BJ (cell line): ENCODE data around the gene ADARB1. TPM values are rescaled to one million over a fixed set of nuclear protein-coding genes. Genes with fewer than 3 reads are reported as not detected.

ENCODE experiments used
- CTCF ChIA-PET: fragments of 350-600 bp; formaldehyde crosslinking; extraction: SDS; loops from one replicate; lab custom pipeline; 2021; ENCODE audit warnings: antibody characterized with exemption, inconsistent platforms; lab: Yijun Ruan, JAX
- POLR2A ChIA-PET: fragments of 300-600 bp; sonication (Branson Sonifier 250); formaldehyde crosslinking; extraction: SDS; loops from one replicate; lab custom pipeline; 2021; ENCODE audit warnings: antibody characterized with exemption; lab: Charles Lee
- DNase-seq: peaks from one replicate; pipeline ENCODE4 v3.0.0-alpha.2; 2011; ENCODE audit warnings: low read depth
- H3K27me3 ChIP-seq: 2 replicates; pipeline ENCODE4 v1.6.0; 2011; ENCODE audit warnings: low read length; ENCODE audit not compliant: control insufficient read depth, insufficient read depth
- H3K36me3 ChIP-seq: 2 replicates; pipeline ENCODE4 v1.5.1; 2011; ENCODE audit warnings: low read length; ENCODE audit not compliant: control insufficient read depth, insufficient read depth
- H3K4me3 ChIP-seq: 2 replicates; pipeline ENCODE4 v1.5.1; 2011; ENCODE audit warnings: low read depth, mild to moderate bottlenecking, control low read depth, low read length
- CTCF ChIP-seq: IDR thresholded peaks from 2 replicates; pipeline ENCODE4 v1.5.1; 2011; ENCODE audit warnings: low read depth, mild to moderate bottlenecking, control low read depth, inconsistent platforms, low read length, moderate library complexity; ENCODE audit not compliant: insufficient read depth
- polyA plus RNA-seq: library from polyadenylated mRNA; depleted of rRNA; stranded (reverse); fragments of >200 nt; gene quantifications from 2 replicates; pipeline ENCODE4 v1.2.3, GENCODE V29; 2011

The ADARB1 gene
- polyA plus RNA-seq, 1 experiment, result 10.9 TPM

GRCh38 chr21:45126204-45126626 lies 51.8 kb downstream of the ADARB1 start:
- no peak for TF ChIP-seq CTCF
- ChIA-PET POLR2A (no interaction called here), CTCF (interaction anchor here (1.3 to 8.2 kb wide), 4 partner anchors 10 to 179 kb away, joined by 3 to 155 read pairs (median 21); no protein-coding TSS in a partner anchor)
- Histone ChIP-seq H3K4me3 (no peak overlapping the region), H3K36me3 (no peaks in the 10 kb centered on the region; the same call in 1 of the 2 replicates), H3K27me3 (no peaks in the 10 kb centered on the region)
- DNase-seq, result no peak

DNA sequence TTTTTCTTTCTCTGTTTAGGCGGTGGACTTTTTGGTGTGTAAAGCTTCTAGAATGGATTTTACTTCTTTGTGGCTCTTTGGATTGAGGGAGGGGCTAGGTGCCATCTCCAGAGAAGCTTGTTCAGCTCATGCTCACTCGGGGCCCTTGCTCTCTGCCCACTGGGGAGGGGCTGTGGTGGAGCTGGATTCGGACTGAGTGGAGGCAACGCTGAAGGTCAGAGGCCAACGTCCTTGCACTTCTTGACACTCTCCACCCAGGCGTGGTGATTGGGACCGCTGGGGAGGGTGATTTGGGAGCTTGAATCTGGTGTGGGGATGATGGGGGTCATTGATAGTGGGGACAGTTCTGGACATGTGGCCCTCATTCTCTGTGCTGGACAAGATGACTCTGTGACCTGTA lies 52.6 kb downstream of the ADARB1 start:
- H3K27me3 ChIP-seq, result no peaks in the 10 kb centered on the region
- H3K36me3 ChIP-seq, result no peaks in the 10 kb centered on the region; the same call in 1 of the 2 replicates
- ChIA-PET CTCF (interaction anchor here (1.3 to 8.2 kb wide), 4 partner anchors 10 to 180 kb away, joined by 3 to 155 read pairs (median 21); no protein-coding TSS in a partner anchor), POLR2A (no interaction called here)
- TF ChIP-seq CTCF, result no peak
- no peak overlapping the region for H3K4me3 ChIP-seq
- no peak for DNase-seq

- POLR2A ChIA-PET, result interaction anchor here (0.6 kb wide), 1 partner anchor 91 kb away, joined by 4 read pairs; no protein-coding TSS in a partner anchor
- TF ChIP-seq CTCF, result no peak
These were observed 53.6 kb downstream of the ADARB1 start for GRCh38 chr21:45127937-45128336.

DNA sequence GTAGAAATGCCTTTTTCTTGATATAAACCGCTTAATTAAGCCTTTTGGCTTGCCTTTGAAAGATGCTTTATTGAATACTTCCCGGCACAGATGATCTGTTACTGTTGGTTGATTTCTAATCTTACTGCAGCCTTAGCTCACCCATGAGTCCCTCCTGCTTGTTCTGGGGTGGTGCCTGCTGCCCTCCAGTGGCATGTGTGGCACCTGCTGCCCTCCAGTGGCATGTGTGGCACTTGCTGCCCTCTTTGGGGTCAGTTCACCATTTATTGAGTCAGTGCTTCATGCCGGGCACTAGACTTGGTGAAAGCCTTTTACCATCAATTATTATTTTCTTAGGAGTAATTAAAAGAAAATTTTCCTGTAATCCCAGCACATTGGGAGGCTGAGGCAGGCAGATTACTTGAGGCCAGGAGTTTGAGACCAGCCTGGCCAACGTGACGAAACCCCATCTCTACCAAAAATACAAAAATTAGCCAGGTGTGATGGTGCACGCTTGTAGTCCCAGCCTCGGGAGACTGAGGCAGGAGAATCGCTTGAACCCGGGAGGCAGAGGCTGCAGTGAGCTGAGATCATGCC lies 54.3 kb downstream of the ADARB1 start:
- no peak for DNase-seq
- Histone ChIP-seq H3K27me3 (no peaks in the 10 kb centered on the region), H3K36me3 (no peaks in the 10 kb centered on the region), H3K4me3 (no peak overlapping the region)
- POLR2A ChIA-PET, result interaction anchor here (0.6 kb wide), 1 partner anchor 92 kb away, joined by 4 read pairs; no protein-coding TSS in a partner anchor
- peak; percentile 86 for TF ChIP-seq CTCF
- CTCF ChIA-PET, result interaction anchor here (0.5 to 8.2 kb wide), 36 partner anchors 9 to 237 kb away, joined by 3 to 155 read pairs (median 4); partner anchors contain the start of gene ADARB1

More at GRCh38 chr21:45127937-45128336, 53.6 kb downstream of the ADARB1 start:
- no peaks in the 10 kb centered on the region for H3K36me3 ChIP-seq
- DNase-seq, result no peak
- H3K4me3 ChIP-seq, result no peak overlapping the region
- CTCF ChIA-PET, result interaction anchor here (0.6 to 8.2 kb wide), 30 partner anchors 9 to 236 kb away, joined by 3 to 155 read pairs (median 4); partner anchors contain the start of gene ADARB1
- H3K27me3 ChIP-seq, result no peaks in the 10 kb centered on the region

- Histone ChIP-seq H3K27me3 (no peaks in the 10 kb centered on the region), H3K36me3 (no peaks in the 10 kb centered on the region), H3K4me3 (no peak overlapping the region)
- TF ChIP-seq CTCF, result no peak
- no peak for DNase-seq
- POLR2A ChIA-PET, result no interaction called here
- CTCF ChIA-PET, result interaction anchor here (0.6 to 8.2 kb wide), 22 partner anchors 9 to 238 kb away, joined by 3 to 155 read pairs (median 5); no protein-coding TSS in a partner anchor
These were observed 55.0 kb downstream of the ADARB1 start for GRCh38 chr21:45129189-45129923.
